RPMI8226 (cell line): ENCODE results near the gene MFRP.
A peak's percentile ranks its signal among the peaks of the same experiment; 100 is the strongest.
"Not testable (repeated sequence)": the region's sequence is repeated elsewhere in the genome, so short reads cannot be mapped to it uniquely, and the experiment has no call there.

Source experiments
- DNase-seq: peaks from one replicate; pipeline ENCODE4 v3.0.0-alpha.2; 2015

The MFRP gene

DNA sequence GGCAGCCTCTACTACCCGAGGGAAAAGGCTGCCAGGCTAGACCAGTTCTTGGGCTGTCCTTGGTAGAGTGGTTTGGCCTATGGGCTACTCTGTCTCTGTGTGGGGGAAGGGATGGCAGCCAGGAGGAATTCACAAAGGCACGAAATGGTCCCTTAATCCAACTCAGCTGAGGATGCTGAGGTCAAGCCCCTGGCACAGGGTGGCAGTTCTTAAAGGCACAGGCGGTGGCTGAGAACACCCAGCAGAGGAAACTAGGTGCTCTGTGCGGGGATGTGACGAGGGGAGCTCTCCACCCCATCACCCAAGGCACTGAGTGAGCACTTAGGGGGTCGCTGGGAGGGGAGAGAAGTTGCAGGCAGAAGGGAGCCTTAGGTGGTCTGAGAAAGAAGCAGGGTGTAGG lies at the start of gene MFRP:
Gene MFRP (minus strand): TSS at position 101 of the 400 bp plus-strand sequence. CDS start 192 bp downstream, outside the sequence.
- no peak for DNase-seq

DNA sequence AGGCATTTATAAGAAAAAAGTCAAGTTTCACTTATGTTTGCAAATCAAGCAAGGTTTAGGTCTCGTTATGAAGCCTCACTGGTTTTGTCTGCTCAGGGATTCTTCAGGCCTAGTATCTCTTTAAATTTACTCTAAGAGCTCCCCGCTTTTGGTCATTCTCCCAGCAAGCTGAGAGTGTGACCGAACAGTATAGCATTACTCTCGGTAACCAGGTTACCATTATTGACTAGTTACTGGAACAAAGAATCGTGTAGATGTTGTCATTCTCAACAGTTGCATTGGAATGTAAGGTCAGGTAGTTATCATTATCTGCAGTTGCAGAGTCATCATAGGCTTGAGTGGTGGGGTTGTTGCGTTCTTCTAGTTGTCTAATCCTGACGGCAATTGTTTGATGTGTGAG lies 44.8 kb upstream of the MFRP start:
- no peak for DNase-seq

DNA sequence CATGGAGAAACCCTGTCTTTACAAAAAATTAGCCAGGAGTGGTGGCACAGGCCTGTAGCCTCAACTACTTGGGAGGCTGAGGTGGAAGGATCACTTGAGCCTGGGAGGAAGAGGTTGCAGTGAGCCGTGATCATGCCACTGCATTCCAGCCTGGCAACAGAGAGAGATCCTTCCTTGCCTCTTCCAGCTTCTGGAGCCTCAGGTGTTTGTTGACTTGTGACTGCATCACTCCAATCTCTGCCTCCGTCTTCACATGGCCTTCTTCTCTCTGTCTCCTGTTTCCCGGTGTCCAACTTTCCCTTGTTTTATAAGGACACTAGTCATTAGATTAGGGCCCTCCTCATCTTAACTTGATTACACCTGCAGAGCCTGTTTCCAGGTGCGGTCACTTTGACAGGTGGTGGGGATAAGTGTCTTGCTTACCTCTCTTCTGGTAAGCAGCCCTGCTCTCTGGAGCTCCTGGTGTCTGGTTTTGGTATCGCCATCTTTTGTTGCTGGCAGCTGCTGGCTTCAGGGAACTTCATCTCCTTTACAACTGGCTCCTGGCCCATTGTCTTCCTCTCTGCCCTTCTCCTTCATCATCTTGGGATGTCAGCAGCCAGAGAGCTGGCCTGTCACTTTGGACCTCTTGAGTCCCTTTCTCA lies 43.2 kb upstream of the MFRP start:
- peak; percentile 54 for DNase-seq

DNA sequence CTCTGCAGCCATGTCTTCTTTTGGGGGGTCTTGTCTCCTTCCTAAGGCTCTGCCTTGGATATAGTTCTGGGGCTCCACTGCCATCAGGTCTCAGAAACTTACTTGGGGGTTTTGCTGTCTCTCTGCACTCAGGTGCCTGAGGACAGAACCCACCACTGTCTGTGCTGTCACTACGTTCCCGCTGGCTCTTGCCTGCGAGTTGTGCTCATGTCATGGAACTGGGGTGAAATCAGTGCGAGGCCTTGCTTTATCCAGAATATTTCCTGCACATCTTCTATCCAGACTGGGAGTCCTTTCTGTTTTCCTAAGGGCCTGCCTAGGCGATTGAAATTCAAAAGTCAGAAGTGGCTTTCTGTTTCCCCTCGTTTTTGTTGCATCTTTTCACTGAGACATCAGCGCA lies 41.6 kb upstream of the MFRP start:
- no peak for DNase-seq

DNA sequence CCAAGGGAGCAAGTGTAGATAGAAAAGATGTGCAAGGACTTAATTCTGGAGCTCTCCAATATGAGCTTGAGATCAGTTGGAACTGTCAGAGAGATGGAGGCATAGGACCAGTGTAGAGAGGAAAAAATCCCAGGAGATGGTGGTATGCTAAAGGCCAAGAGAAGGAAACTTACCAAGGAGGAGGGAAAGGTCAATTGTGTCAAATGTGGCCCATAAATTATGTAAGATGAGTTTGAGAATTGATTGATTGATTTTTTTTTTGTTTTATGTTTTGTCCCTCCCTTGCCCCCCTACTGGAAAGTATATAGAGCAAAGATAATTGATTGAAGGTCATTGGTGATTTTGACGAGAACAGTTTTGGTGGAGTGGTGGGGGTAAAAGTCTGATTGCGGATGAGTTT lies 37.8 kb upstream of the MFRP start:
- no peak for DNase-seq

DNA sequence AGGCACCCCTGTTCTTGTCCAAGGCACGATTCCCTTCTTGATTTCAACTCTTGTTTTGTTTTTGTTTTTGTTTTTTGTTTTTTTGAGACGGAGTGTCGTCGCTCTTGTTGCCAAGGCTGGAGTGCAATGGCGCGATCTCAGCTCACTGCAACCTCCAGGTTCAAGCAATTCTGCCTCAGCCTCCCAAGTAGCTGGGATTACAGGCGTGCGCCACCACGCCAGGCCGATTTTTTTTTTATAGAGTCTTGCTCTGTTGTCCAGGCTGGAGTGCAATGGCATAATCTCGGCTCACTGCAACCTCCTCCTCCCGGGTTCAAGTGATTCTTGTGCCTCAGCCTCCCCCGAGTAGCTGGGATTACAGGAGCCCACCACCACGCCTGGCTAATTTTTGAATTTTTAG lies 36.0 kb upstream of the MFRP start:
- DNase-seq: not testable (repeated sequence)

DNA sequence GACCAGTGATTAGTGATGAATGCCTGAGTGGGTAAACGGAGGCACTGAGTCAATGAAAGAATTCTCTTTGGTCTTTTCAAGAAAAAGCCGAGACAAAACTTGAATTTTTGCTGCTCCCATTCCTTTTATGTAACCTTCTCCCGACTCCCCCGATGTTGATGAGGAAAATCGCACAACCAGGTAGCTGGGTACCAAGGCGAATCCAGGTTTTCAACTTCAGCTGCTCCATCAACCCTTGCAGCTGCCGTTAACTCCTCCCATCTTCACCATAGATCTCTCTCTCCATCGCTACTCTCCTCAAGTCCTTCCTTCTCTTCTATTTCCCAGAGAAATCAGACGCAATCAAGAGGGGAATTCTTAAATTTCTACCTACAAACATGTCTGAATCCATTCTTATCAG lies 35.6 kb upstream of the MFRP start:
- DNase-seq: no peak

DNA sequence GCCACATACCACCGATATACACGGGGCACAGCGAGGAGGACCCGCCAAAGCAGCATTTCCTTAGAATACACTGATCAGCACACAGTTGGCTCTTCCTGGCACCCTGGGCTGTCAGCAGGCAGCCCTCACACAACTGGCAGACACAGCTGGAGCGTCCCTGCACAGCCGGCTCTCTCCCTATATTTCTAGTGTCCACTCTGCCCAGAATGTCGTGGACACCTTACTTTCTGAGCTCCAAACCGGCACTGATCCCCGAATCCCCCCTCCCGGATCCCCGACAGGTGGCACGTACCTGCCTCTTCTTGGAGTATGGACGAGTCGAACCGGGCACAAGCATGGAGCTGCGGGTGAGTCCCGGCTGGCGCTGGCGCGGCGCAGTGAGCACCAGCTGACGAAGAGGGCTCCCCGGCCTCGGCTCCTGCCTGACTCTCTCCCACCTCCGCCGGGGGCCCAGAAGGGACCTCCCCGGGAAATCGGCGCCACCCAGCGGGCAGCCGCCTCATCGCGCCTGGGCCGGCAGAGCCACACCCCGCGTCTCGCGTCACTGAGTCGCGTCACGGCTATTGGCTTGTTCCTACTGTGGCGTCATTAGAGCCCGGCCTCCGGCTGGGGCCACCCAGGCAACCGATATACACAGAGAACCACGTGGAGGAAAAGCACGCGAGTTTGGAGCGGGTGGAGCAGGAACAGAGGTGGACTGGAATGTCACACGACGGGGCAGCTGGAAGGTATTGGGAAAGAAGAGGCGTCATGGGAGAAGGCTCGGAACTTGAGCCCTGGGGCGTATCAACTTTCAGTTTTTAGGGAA lies 34.9 kb upstream of the MFRP start, which contains the start of gene USP2:
Gene USP2 (minus strand): TSS at position 510 of the 808 bp plus-strand sequence. CDS start 8,210 bp downstream, outside the sequence.
- DNase-seq: peak; percentile 93

DNA sequence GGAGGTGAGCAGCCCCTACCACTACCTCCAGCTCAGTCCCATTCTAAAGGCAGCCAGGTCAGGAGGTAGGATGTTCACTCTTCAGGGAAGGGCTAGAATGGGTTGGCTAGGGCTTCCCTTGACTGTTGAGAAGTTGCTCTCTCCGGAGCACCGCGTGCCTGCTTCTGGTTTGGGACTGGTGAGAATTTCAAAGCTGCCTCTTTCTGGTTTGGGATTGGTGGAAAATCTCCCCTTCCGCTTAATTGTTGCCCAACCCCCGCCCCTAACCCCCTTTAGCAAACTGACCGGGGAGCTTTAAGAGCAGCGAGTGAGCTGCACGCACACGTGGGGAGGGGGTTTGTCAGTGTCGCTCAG lies 34.3 kb upstream of the MFRP start:
- DNase-seq: no peak

DNA sequence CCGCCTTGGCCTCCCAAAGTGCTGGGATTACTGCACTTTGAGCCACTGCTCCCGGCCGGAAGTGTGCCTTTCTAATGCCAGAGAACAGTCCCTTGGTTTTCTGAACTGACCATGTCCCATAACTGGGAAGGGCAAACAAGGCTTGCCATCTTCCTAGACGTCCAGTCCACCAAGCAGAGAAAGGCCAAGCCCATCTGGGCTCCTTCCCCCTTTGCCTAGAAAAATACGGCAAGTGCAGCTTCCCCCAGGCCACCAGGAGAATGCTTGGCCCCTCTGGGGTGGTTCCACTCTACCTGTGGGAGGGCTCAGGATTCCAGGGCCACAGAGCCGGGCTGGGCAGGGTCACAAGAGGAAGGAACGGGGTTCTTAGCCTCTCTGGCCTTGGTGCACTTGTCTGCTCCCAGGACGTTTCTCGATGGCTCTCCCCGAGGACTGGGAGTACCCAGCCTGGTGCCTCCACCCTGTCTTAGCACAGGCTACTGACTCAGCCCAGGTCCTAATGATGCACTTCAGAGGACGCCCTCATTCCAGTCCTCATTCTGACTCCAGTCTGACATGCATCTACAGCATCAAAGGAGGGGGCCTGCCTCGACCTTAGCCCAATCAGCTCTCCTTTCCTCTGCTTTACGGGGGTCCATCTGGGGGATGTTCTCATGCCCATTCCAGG lies 33.8 kb upstream of the MFRP start:
- DNase-seq: no peak

DNA sequence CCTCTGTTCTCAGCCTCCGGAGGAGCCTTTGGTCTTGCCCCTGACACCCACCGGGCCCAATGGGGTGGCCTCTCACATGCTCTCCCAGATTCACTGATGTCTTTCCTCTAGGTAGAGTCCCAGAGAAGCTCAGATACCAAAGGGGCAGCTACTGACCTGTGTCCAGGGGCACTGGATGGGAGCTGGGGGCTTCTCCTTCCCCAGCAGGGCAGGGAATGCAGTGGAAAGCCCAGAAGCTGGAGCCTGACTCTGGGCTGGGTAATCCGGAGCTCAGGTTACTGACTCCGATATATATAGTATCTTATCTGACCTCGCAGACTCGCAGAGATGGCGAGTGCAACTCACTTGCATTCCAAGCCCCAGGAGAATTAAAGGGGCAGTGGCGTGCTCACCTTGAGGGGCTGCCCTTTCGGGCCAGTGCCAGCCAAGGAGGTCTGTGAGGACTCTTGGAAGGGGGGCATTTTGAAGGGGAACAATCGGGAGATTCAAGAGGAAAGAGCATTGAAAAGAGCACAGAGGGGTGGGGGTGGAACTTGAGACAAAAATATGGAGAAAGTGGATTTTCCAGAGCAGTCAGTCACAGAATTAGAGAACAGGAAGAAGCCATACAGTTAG lies 32.5 kb upstream of the MFRP start:
- no peak for DNase-seq

DNA sequence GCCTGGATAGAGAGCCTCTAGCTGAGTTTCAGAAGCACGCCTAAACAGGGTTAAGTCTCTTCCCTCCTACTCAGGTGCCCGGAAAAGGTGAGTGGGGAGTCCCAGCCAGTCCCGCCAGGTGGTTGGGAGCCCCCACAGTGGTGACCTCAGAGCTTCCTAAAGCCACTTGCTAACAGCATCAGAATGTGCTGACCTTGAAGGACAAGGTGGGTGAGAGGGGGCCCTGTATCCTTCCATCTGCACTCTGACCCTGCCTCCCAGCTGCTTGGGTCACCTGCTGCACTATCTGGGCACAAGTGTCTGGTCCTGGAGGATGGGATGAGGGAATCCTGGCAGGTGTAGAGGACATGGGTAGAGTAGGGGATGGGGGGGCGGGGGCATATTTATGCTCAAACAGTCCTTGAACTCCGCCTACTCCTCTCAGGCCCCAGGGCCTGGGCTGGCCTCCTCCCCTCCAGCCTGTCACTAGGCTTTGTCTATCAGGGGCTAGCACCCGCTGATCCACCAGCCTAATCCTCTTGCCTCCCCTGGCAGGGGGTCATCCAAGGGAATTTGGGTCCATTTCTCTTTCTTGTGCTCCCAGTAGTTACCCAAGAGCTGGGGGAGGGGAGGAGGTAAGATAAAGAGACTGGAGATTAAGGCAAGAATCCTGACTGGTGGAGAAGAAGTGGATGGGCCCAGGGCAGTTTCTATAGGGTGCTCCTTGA lies 31.6 kb upstream of the MFRP start:
- DNase-seq: no peak

DNA sequence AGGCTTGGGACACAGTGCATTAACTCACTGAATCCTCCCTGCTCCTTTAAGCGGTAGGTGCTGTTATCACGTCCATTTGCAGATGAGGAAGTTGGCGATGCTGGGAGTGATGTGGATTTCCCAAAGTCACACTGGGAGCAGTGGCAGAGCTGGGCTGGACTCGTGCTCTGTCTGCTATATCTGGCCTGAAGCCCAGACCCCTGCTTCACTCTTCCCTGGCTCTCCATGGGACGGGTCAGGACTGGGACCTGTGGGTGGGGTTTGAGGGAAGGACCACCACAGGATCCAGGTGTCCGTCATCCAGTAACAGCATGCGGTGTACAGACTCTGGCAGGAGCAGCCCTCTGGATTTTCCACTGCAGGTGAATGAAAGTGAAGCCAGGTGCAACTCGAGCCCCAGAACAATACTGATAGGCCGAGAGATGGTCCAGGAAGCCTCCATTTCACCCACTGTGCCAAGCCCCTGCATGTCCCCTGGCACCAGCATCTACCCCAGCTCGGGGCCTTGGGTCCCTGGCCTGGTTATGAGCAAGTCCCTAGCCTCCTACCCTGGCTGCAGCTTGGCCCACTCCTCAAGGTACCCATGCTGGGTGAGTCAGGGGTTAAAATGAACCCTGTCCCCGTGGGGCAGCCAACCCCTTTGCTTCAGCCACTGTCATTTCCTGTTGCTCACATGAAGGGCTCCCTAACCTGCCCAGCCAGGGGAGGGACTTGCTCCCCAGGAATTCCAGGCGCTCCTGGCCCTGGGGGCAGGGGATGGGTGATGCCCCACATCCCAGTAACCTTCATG lies 30.8 kb upstream of the MFRP start:
- DNase-seq: no peak

DNA sequence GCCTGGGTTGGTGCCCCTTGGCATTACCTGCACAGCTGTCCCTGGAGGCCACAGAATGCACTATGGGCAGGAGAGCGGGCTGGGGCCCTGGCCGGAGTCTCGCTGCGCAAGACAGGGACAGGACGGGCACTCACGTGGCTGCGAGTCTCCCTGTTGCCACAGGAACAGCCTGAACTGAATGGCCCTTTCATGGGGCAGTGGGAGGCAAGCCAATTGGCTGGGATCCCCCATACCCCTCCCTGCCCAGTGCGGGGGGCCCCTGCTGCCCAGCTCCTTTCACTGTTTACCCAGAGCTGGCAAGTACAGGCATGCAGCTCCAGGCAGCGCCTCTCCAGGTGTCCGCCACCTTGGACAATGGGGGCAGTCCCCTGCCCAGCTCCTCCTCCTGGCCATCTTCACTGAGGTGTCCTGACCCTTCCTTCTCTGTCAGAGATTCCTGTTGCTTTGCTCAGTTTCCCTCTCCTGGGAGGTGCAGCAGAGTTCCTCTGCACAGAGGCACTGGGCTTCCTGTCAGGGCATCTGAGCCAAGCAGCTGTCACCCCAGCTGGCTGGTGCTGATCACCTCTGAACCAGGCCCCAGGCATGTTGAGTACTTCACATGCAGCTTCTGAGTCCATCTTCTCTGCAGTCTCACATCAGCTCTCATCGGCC lies 29.8 kb upstream of the MFRP start:
- DNase-seq: no peak

DNA sequence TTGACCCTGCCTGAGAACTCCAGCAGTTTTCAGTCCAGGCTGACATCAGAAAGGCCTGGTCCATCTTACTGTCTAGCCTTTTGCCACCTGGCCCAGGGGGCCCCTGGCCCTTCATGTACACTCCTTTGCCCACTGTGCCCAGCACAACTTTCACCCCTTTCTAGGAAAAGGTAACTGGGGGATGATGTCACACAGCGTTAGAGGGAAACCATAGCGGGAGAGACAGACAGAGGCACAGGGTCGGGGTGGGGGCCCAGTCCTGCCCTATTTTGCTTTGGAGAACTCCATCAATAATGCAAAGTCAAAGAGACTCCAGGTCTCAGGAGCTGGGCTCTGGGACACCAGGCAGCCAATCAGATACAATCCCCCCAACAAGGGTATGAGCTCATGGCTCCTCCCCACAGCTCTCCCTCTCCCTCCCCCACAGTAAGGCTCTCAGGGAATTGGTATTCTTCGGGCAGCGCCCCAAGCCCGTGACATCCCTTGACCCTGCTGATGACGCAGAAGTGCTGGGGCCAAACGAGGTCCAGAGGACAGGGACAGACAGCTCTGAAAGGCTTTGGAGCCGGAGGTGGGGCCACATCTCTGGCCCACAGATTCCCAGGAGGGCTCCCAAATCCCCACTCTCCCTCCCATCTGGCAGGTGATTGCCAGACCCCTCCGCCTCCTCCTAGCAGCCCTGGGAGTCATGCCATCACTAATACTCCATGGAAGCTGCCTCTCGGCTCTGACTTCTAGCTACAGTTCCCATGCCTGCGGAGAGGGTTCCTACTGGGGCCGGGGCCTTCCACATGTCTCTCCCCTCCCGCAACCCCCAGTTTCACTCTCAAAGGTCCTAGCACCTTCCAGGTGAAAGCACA lies 29.1 kb upstream of the MFRP start:
- no peak for DNase-seq

DNA sequence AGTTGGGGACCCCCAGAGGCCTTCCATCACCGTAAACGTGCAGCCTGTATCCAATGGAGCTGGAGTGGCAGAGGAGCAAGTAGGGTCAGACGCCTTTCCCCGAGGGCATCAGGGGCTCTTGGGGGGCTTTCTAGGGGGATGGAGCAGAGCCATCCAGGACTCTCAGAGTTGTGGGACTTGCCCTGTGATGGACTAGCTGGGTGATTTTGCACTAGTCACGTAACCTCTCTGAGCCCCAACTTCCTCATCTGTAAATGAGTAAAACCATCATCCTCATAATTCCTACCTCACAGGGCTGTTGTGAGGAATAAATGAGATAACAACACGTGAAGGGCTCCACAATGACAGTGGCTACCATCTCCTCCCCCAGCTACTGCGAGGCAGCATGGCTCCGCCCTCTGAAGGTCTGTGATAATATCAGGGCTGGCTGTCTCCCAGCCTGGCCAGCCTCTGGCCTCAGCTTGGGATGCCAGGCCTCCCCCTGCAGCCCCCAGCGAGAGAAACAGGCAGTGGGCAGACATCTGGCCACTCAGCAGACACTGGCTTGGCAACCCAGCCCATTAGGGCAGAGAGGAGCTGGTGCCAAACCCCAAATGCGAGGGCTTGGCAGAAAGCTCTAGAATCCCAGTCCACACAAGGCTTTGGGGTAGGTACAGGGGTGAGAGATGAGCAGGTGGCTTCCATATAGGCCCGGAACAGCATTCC lies 28.3 kb upstream of the MFRP start:
- no peak for DNase-seq

DNA sequence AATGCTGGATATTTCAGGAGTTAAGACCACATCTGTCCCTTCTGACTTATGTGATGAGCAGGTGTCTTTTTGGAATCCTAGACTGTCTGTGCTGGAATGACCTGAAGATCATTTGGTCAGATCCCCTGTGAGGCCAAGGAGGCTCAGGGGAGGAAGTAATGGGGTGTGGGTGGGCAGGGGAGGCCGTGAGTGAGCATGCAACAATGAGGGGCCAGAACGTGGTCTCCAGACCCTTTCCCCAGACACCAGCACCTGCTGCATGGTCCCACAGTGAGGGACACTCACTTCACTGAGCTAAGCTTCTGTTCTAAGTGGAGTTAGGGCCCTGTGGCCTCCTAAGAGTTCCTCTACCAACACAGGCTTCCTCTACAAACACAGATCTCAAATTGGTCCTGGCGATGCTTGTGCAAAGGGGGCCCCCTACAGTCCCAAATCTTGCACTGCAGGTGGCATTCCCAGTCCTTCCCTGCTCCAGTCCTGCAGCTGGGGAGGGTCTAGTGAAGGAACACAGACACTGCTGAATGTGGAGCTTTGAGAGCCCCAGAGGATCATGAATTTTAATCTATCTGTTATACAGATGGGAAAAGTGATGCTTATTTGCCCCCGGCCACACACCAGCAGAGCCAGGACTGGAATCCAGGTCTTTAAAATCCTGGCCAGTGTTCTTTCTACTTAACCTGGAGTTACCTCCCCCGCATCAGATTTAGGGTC lies 27.6 kb upstream of the MFRP start:
- peak; percentile 38 for DNase-seq

DNA sequence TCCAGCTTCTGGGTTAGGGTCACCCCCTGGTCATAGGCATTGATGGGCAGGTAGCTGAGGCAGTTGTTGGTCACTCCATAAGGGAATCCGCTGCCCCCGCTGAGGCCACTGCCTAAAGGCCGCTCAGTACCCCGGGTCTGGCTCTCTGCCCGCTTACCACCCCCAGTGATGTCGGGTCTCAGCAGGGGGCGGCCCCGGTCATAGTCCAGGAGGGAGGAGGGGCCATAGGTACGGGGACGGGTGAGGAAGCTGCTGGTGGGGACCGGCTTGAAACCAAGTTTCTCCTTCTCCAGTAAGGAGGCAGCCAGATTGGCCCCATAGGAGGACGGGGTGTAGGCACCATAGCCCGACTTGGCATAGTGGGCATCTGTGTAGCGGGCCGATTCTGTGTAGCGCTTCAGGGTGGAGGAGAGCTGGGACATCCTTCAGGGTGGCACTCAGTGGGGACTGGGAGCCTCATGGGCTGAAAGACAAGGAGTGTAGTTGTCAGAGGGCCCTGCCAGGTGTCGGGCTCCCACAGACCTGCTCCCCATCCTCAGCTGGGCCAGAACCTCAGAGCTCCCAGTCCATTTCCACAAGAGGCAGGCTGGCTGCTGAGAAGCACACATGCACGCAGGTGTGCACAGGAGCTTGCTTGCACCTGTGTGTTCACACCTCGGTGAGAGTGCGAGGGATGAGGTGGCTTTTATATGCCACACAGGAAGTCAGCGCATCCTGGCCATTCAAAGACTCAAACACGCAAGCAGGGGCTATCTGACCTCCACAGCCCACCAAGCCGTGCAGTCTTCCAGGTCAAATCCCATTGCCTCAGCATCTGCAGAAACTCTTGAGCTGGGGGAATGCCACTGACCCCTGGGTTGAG lies 26.8 kb upstream of the MFRP start:
- no peak for DNase-seq
